Sciatic nerve (tissue), 2 donors: Measurements from ENCODE around the gene BLOC1S5. TPM values are rescaled to one million over a fixed set of nuclear protein-coding genes. Genes with fewer than 3 reads are reported as not detected.

ENCODE experiments used
- ATAC-seq: fragments of 200-7000 bp; cut with Tn5 transposase; one replicate; pipeline ENCODE4 v1.9.1; 2020; ENCODE audit warnings: mild to moderate bottlenecking, moderate library complexity
- DNase-seq: peaks from one replicate; pipeline ENCODE4 v3.0.0-alpha.2; 2020; ENCODE audit warnings: low spot score
- intact Hi-C: fragments of 100-400 bp; cut with DNase I; formaldehyde crosslinking; loops from one replicate; pipeline ENCODE4 v1.14.2; 2022
- total RNA-seq: library from RNA; stranded (reverse); fragmentation: NEBNext Ultra II Directional; extraction: Animal tissue kit (Norgen Biotek cat#: 25700); gene quantifications from one replicate; pipeline ENCODE4 v1.2.1, GENCODE V29; 2021
- donor health status: DM: no; HTN: no; CAD: no.
- donor health status: DM: no; HTN: no; CAD: no.

BLOC1S5 gene
- total RNA-seq, 1 donor from 2014 or later, result 17.8 TPM

DNA sequence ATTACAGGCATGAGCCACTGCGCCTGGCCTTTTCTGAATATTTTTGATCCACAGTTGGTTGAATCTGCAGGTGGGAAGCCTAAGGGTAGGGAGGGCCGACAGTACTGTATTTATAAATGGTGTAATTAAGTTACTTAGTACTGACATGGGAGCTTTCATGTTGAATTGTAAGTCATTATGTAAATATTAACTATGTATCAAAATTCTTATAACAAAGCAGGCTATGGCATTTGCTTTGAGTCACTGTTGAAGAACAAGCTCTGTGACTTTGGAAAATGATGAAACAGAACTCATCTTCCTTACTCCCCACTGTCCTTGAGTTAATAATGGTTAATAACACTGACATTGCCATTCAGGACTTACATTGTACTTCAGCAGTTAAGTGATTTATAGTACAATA lies 90.6 kb downstream of the BLOC1S5 start:
- DNase-seq (no peak), ATAC-seq (no peak)
- intact Hi-C loops, result no loop called here

GRCh38 chr6:7971499-7971898 lies 92.7 kb downstream of the BLOC1S5 start:
- intact Hi-C loops, result no loop called here
- DNase-seq (no peak), ATAC-seq (no peak)

GRCh38 chr6:7970616-7971015 lies 93.6 kb downstream of the BLOC1S5 start:
- ATAC-seq, result no peak
- intact Hi-C loops, result no loop called here

More at GRCh38 chr6:7970616-7971015, 93.6 kb downstream of the BLOC1S5 start:
- no peak for DNase-seq

Other genes with a start within 250 kb of the BLOC1S5 start
- gene TXNDC5, start 153.6 kb downstream of the BLOC1S5 start, total RNA-seq, result 62.7 TPM
- 13.2 TPM for gene EEF1E1, start 38.2 kb upstream of the BLOC1S5 start, total RNA-seq